Neutrophil (primary cell): ENCODE measurements around the gene TNK2.

Experiments used
- H3K27ac ChIP-seq: fragments of 200-600 bp; sonication (generic); 2 replicates; pipeline ENCODE4 v1.5.1; 2016; ENCODE audit warnings: mild to moderate bottlenecking, moderate library complexity
- H3K27me3 ChIP-seq: fragments of 200-600 bp; sonication (generic); 2 replicates; pipeline ENCODE4 v1.6.0; 2016; ENCODE audit warnings: mild to moderate bottlenecking
- H3K36me3 ChIP-seq: fragments of 200-600 bp; sonication (generic); 2 replicates; pipeline ENCODE4 v1.5.1; 2017
- H3K4me1 ChIP-seq, 2 experiments: fragments of 200-600 bp in 1 of 2; sonication (generic) in 1 of 2; 1 replicate in 1 of 2; 2 replicates in 1 of 2; pipeline versions ENCODE4 v1.5.1 to v1.6.1; 2013 to 2016; ENCODE audit warnings: low read depth in 1 of 2, low read length in 1 of 2, mild to moderate bottlenecking in 1 of 2, moderate library complexity in 1 of 2; ENCODE audit not compliant: control insufficient read depth in 1 of 2, insufficient read depth in 1 of 2
- H3K4me3 ChIP-seq, 2 experiments: fragments of 200-600 bp in 1 of 2; sonication (generic) in 1 of 2; 1 replicate in 1 of 2; 2 replicates in 1 of 2; pipeline ENCODE4 v1.5.1; 2013 to 2016; ENCODE audit warnings: low read depth in 1 of 2, low read length in 1 of 2, mild to moderate bottlenecking in 1 of 2, moderate library complexity in 1 of 2
- H3K9me3 ChIP-seq: fragments of 200-600 bp; sonication (generic); 2 replicates; pipeline ENCODE4 v1.5.1; 2016
- CTCF ChIP-seq: fragments of 200-600 bp; sonication (generic); IDR thresholded peaks from 2 replicates; pipeline ENCODE4 v1.5.1; 2016; ENCODE audit warnings: antibody characterized with exemption

The TNK2 gene

GRCh38 chr3:195889870-195890295 lies 18.5 kb downstream of the TNK2 start:
- Histone ChIP-seq H3K9me3 (no peaks in the 10 kb centered on the region), H3K4me3 (no peak overlapping the region), H3K27ac (no peak overlapping the region), H3K4me1 (peaks cover 10 to 25% of the 10 kb centered on the region in 2 experiments), H3K36me3 (peaks cover 54% of the 10 kb centered on the region), H3K27me3 (no peaks in the 10 kb centered on the region)
- TF ChIP-seq CTCF, result no peak

- H3K27ac ChIP-seq, result no peak overlapping the region
- H3K36me3 ChIP-seq, result peaks cover 60% of the 10 kb centered on the region
- no peaks in the 10 kb centered on the region for H3K27me3 ChIP-seq
- peaks cover 4 to 19% of the 10 kb centered on the region in 2 experiments for H3K4me1 ChIP-seq
- no peak overlapping the region for H3K4me3 ChIP-seq
- no peak for TF ChIP-seq CTCF
- H3K9me3 ChIP-seq, result no peaks in the 10 kb centered on the region
Measured at GRCh38 chr3:195888981-195889869, 19.1 kb downstream of the TNK2 start.

GRCh38 chr3:195888311-195888761 lies 20.0 kb downstream of the TNK2 start:
- H3K4me3 ChIP-seq, result no peak overlapping the region
- H3K4me1 ChIP-seq, result peaks cover 0 to 10% of the 10 kb centered on the region in 2 experiments
- TF ChIP-seq CTCF, result no peak
- H3K27me3 ChIP-seq, result no peaks in the 10 kb centered on the region
- H3K36me3 ChIP-seq, result peaks cover 69% of the 10 kb centered on the region
- no peak overlapping the region for H3K27ac ChIP-seq
- no peaks in the 10 kb centered on the region for H3K9me3 ChIP-seq

- Histone ChIP-seq H3K36me3 (peaks cover 76% of the 10 kb centered on the region), H3K27me3 (no peaks in the 10 kb centered on the region), H3K4me1 (peaks cover 0 to 3% of the 10 kb centered on the region in 2 experiments), H3K27ac (no peak overlapping the region), H3K4me3 (no peak overlapping the region), H3K9me3 (no peaks in the 10 kb centered on the region)
- no peak for TF ChIP-seq CTCF
Measured at GRCh38 chr3:195887670-195888069, 20.7 kb downstream of the TNK2 start.

- Histone ChIP-seq H3K4me1 (no peaks in the 10 kb centered on the region), H3K4me3 (no peak overlapping the region), H3K27me3 (no peaks in the 10 kb centered on the region), H3K36me3 (peaks cover 77% of the 10 kb centered on the region), H3K27ac (no peak overlapping the region), H3K9me3 (no peaks in the 10 kb centered on the region)
- TF ChIP-seq CTCF, result no peak
Measured at GRCh38 chr3:195886181-195887141, 21.9 kb downstream of the TNK2 start.
